ENCODE measurements around the gene KCNIP4. TPM values are rescaled to one million over a fixed set of nuclear protein-coding genes. Genes with fewer than 3 reads are reported as not detected.

KCNIP4 gene
- total and polyA plus RNA-seq, 2 of the 8 experiments (the other 6 are each of a cell fraction or from before 2014, with no cell fraction given) = 0.06 TPM; not detected in 1

GRCh38 chr4:21738821-21739220 is 209.8 kb downstream of the KCNIP4 start:
- Histone ChIP-seq H3K4me1 (replicated peaks in 1 of 4; ENCODE audit: control insufficient read depth in 3 of 4, insufficient read depth in 4 of 4, low read length in 3 of 4) (no peaks in the 10 kb centered on the region), H4K8ac (ENCODE audit: extremely low read depth, insufficient read depth, low read length) (no peak overlapping the region), H2BK20ac (ENCODE audit: low read length) (no peak overlapping the region), H3K27me3 (replicated peaks in 1 of 4; ENCODE audit: control insufficient read depth in 3 of 4, extremely low read depth in 1 of 4, insufficient read depth in 3 of 4, low read length in 3 of 4) (peaks cover 0 to 1% (median 0%) of the 10 kb centered on the region in 4 experiments; a peak in 1 of 7 replicates), H3K4me2 (ENCODE audit: insufficient read depth in 1 of 2, low read depth in 2 of 2, low read length in 2 of 2) (no peak overlapping the region), H2BK120ac (replicated peaks; ENCODE audit: low read depth, low read length) (no peak overlapping the region), H3K56ac (replicated peaks; ENCODE audit: insufficient read length, low read depth, low read length) (no peak overlapping the region), H3K79me1 (ENCODE audit: low read depth, low read length) (no peaks in the 10 kb centered on the region), H2AFZ (ENCODE audit: low read length) (no peak overlapping the region), H3K14ac (ENCODE audit: insufficient read length) (no peak overlapping the region), H2AK5ac (ENCODE audit: low read depth, low read length) (no peak overlapping the region), H3K79me2 (ENCODE audit: control insufficient read depth in 1 of 2, insufficient read depth in 2 of 2, low read length in 2 of 2) (no peaks in the 10 kb centered on the region), H3K36me3 (ENCODE audit: control insufficient read depth in 2 of 4, insufficient read depth in 4 of 4, low read length in 3 of 4) (no peaks in the 10 kb centered on the region), H3K9me3 (ENCODE audit: insufficient read depth in 2 of 2, low read depth in 1 of 2, low read length in 1 of 2) (no peaks in the 10 kb centered on the region), H3K9ac (replicated peaks in 1 of 4; ENCODE audit: extremely low read depth in 1 of 4, low read depth in 3 of 4, low read length in 3 of 4) (no peak overlapping the region), H2BK15ac (ENCODE audit: low read length) (no peak overlapping the region), H3K4me3 (ENCODE audit: extremely low read depth in 1 of 4, insufficient read depth in 2 of 4, low read depth in 3 of 4, low read length in 4 of 4) (no peak overlapping the region), H3K18ac (ENCODE audit: extremely low read depth, low read length) (no peak overlapping the region), H3K23ac (ENCODE audit: insufficient read length) (no peak overlapping the region), H3K23me2 (ENCODE audit: low read depth, low read length) (no peaks in the 10 kb centered on the region), H4K91ac (replicated peaks; ENCODE audit: insufficient read length, low read length) (no peak overlapping the region), H4K5ac (ENCODE audit: insufficient read length, low read depth, low read length) (no peak overlapping the region), H2BK5ac (ENCODE audit: low read depth, low read length) (no peak overlapping the region), H3K27ac (ENCODE audit: low read depth, low read length) (no peak overlapping the region), H3K4ac (replicated peaks; ENCODE audit: insufficient read length, low read depth, low read length) (no peak overlapping the region), H2BK12ac (ENCODE audit: low read depth, low read length) (no peak overlapping the region), H4K20me1 (replicated peaks in 1 of 2; ENCODE audit: control insufficient read depth in 1 of 2, insufficient read depth in 2 of 2, low read length in 2 of 2) (no peaks in the 10 kb centered on the region)
- ChIA-PET POLR2A (ENCODE audit: partially characterized antibody) (no interaction called here), CTCF (ENCODE audit: partially characterized antibody) (no interaction called here)
- WGBS, 2 experiments (ENCODE audit: extremely low coverage in 1 of 2, insufficient coverage in 1 of 2, insufficient read length in 1 of 2, insufficient replicate concordance in 2 of 2, low coverage in 1 of 2, low lambda C conversion rate in 2 of 2, missing lambda C conversion rate in 1 of 2) = 93% methylated on average over 4 of the region's 4 CpGs; no CpG with 5 or more reads in 1 of the 2 experiments
- no peak for FAIRE-seq
- no peak for DNase-seq (ENCODE audit: low read depth in 1 of 2, low spot score in 2 of 2)
- TF ChIP-seq SIRT6 (IDR thresholded peaks at IDR 0.05; ENCODE audit: low read length) (no peak), CREB1 (IDR thresholded peaks at IDR 0.05) (no peak), HDAC6 (IDR thresholded peaks at IDR 0.05; ENCODE audit: low read depth, low read length) (no peak), E2F6 (IDR thresholded peaks at IDR 0.05) (no peak), RAD21 (IDR thresholded peaks at IDR 0.05 in 1 of 2, conservative IDR thresholded peaks at IDR 0.05 in 1 of 2; ENCODE audit: low read depth in 2 of 2, low read length in 2 of 2) (no peak), BACH1 (IDR thresholded peaks at IDR 0.05; ENCODE audit: low read length) (no peak), MAX (IDR thresholded peaks at IDR 0.05) (no peak), RBBP5 (IDR thresholded peaks at IDR 0.05; ENCODE audit: borderline replicate concordance, low read depth, low read length) (no peak), RFX5 (IDR thresholded peaks at IDR 0.05; ENCODE audit: borderline replicate concordance, low read depth, low read length) (no peak)

Measured in H1 (cell line).